Keratinocyte (primary cell): ENCODE data around the gene CCR9. TPM values are rescaled to one million over a fixed set of nuclear protein-coding genes. Genes with fewer than 3 reads are reported as not detected.

ENCODE experiments used
- DNase-seq: peaks from one replicate; pipeline ENCODE4 v3.0.0-alpha.2; 2011; ENCODE audit warnings: low read depth, missing footprints, low spot score
- FAIRE-seq: peaks from 2 replicates; lab custom pipeline; 2011; peaks lifted over from hg19 to GRCh38; lab: Jason Lieb, UNC
- H2AFZ ChIP-seq: 2 replicates; pipeline ENCODE4 v1.6.0; 2012; ENCODE audit warnings: low read length, control low read depth, inconsistent platforms; ENCODE audit not compliant: control insufficient read depth
- H3K27ac ChIP-seq: 2 replicates; pipeline ENCODE4 v1.5.1; 2011; ENCODE audit warnings: low read length; ENCODE audit not compliant: control insufficient read depth, insufficient read depth
- H3K27me3 ChIP-seq: 3 replicates; pipeline ENCODE4 v1.6.0; 2011; ENCODE audit warnings: low read length; ENCODE audit not compliant: control insufficient read depth, insufficient read depth; ENCODE audit errors: extremely low read depth
- H3K36me3 ChIP-seq, 2 experiments: 2 replicates in 1 of 2; 3 replicates in 1 of 2; pipeline ENCODE4 v1.5.1; 2011; ENCODE audit warnings: low read length in 2 of 2, mild to moderate bottlenecking in 1 of 2; ENCODE audit not compliant: control insufficient read depth in 2 of 2, insufficient read depth in 2 of 2; ENCODE audit errors: extremely low read depth in 1 of 2
- H3K4me1 ChIP-seq: 3 replicates; pipeline ENCODE4 v1.5.1; 2011; ENCODE audit warnings: low read length; ENCODE audit not compliant: control insufficient read depth, insufficient read depth; ENCODE audit errors: extremely low read depth
- H3K4me2 ChIP-seq: 3 replicates; pipeline ENCODE4 v1.6.0; 2011; ENCODE audit warnings: low read depth, low read length; ENCODE audit not compliant: control insufficient read depth, insufficient read depth; ENCODE audit errors: extremely low read depth
- H3K4me3 ChIP-seq, 3 experiments: fragments of 200-600 bp in 1 of 3; sonication (generic) in 1 of 3; 2 replicates in 2 of 3; 3 replicates in 1 of 3; pipeline ENCODE4 v1.5.1; 2011 to 2016; ENCODE audit warnings: low read length in 3 of 3, mild to moderate bottlenecking in 3 of 3, control low read depth in 2 of 3, inconsistent platforms in 1 of 3, low read depth in 1 of 3, mixed read lengths in 1 of 3, mixed run types in 1 of 3, moderate library complexity in 1 of 3; ENCODE audit not compliant: control insufficient read depth in 2 of 3, insufficient read depth in 2 of 3; ENCODE audit errors: extremely low read depth in 1 of 3
- H3K79me2 ChIP-seq: 2 replicates; pipeline ENCODE4 v1.6.0; 2012; ENCODE audit warnings: low read length; ENCODE audit not compliant: control insufficient read depth, insufficient read depth
- H3K9ac ChIP-seq: 3 replicates; pipeline ENCODE4 v1.6.0; 2011; ENCODE audit warnings: low read length; ENCODE audit not compliant: control insufficient read depth, insufficient read depth; ENCODE audit errors: extremely low read depth
- H3K9me1 ChIP-seq: 3 replicates; pipeline ENCODE4 v1.6.0; 2011; ENCODE audit warnings: low read length; ENCODE audit not compliant: control insufficient read depth, insufficient read depth; ENCODE audit errors: extremely low read depth
- H3K9me3 ChIP-seq: 2 replicates; pipeline ENCODE4 v1.5.1; 2012; ENCODE audit warnings: low read depth, low read length; ENCODE audit not compliant: control insufficient read depth
- H4K20me1 ChIP-seq: 3 replicates; pipeline ENCODE4 v1.6.0; 2011; ENCODE audit warnings: low read length; ENCODE audit not compliant: control insufficient read depth, insufficient read depth; ENCODE audit errors: extremely low read depth
- CTCF ChIP-seq, 3 experiments: IDR thresholded peaks in 1 of 3; conservative IDR thresholded peaks in 1 of 3; optimal IDR thresholded peaks in 1 of 3; 2 replicates in 2 of 3; 3 replicates in 1 of 3; pipeline versions ENCODE3 to v1.5.1; 2011; ENCODE audit warnings: low read length in 3 of 3, mild to moderate bottlenecking in 3 of 3, moderate library complexity in 2 of 3, control low read depth in 1 of 3, inconsistent platforms in 1 of 3; ENCODE audit not compliant: insufficient read depth in 2 of 3; ENCODE audit errors: extremely low read depth in 1 of 3
- EZH2 ChIP-seq: IDR thresholded peaks from one replicate; pipeline ENCODE4 v1.6.1; 2012; ENCODE audit warnings: inconsistent platforms, mild to moderate bottlenecking, low read length, moderate library complexity
- dilution Hi-C: fragments of 300-500 bp; cut with MboI; formaldehyde crosslinking; loops from one replicate; pipeline ENCODE4 v1.7.0; 2020; ENCODE audit warnings: low sequenced_read_pairs; ENCODE audit not compliant: extremely low pct_ligation_motif_present
- polyA plus RNA-seq, 5 experiments: library from polyadenylated mRNA; depleted of rRNA in 3 of 5; stranded (reverse) in 3 of 5; stranded (forward) in 1 of 5; unstranded in 1 of 5; fragments of >200 nt; gene quantifications; 1 replicate in 1 of 5; 2 replicates in 3 of 5; 3 replicates in 1 of 5; pipeline versions ENCODE4 v1.2.1 to v1.2.3, GENCODE V29; 2011 to 2012; ENCODE audit warnings: missing spikeins in 2 of 5, low read depth in 1 of 5, low replicate concordance in 1 of 5

The CCR9 gene
- polyA plus RNA-seq, 1 donor (not counting 4 experiments of a cell fraction or from before 2014, with no cell fraction given): not detected

- H3K9ac ChIP-seq: no peak overlapping the region
- H3K9me1 ChIP-seq: no peaks in the 10 kb centered on the region
- no peak overlapping the region for H2AFZ ChIP-seq
- no peak overlapping the region for H3K27ac ChIP-seq
- H3K4me1 ChIP-seq: no peaks in the 10 kb centered on the region
- H3K4me3 ChIP-seq: no peak overlapping the region
- no peak for FAIRE-seq
- H3K79me2 ChIP-seq: no peaks in the 10 kb centered on the region
- no peak overlapping the region for H3K4me2 ChIP-seq
- H3K27me3 ChIP-seq: peaks cover 8% of the 10 kb centered on the region
- dilution Hi-C loops: no loop called here
- no peak for TF ChIP-seq CTCF (optimal IDR thresholded peaks at IDR 0.05 in 1 of 3, IDR thresholded peaks at IDR 0.05 in 1 of 3, conservative IDR thresholded peaks at IDR 0.05 in 1 of 3; ENCODE audit: extremely low read depth in 1 of 3, insufficient read depth in 2 of 3, low read length in 3 of 3)
- no peak for TF ChIP-seq EZH2
- no peaks in the 10 kb centered on the region for H3K36me3 ChIP-seq
- DNase-seq: no peak
- no peaks in the 10 kb centered on the region for H3K9me3 ChIP-seq
- no peaks in the 10 kb centered on the region for H4K20me1 ChIP-seq
These were observed 3.0 kb downstream of the CCR9 start for GRCh38 chr3:45889337-45889736.

GRCh38 chr3:45890405-45890804 lies 4.1 kb downstream of the CCR9 start:
- H3K27me3 ChIP-seq: peaks cover 6% of the 10 kb centered on the region
- dilution Hi-C loops: no loop called here
- no peak overlapping the region for H3K4me3 ChIP-seq
- H3K4me1 ChIP-seq: peaks cover 5% of the 10 kb centered on the region
- no peaks in the 10 kb centered on the region for H3K79me2 ChIP-seq
- H3K9ac ChIP-seq: no peak overlapping the region
- no peak overlapping the region for H3K27ac ChIP-seq
- no peaks in the 10 kb centered on the region for H3K9me1 ChIP-seq
- DNase-seq (no peak), FAIRE-seq (no peak)
- H3K9me3 ChIP-seq: no peaks in the 10 kb centered on the region
- H3K4me2 ChIP-seq: no peak overlapping the region
- no peaks in the 10 kb centered on the region for H3K36me3 ChIP-seq
- TF ChIP-seq CTCF (optimal IDR thresholded peaks at IDR 0.05 in 1 of 3, IDR thresholded peaks at IDR 0.05 in 1 of 3, conservative IDR thresholded peaks at IDR 0.05 in 1 of 3; ENCODE audit: extremely low read depth in 1 of 3, insufficient read depth in 2 of 3, low read length in 3 of 3) (no peak), EZH2 (no peak)
- no peak overlapping the region for H2AFZ ChIP-seq
- no peaks in the 10 kb centered on the region for H4K20me1 ChIP-seq
